HPDE6-E6E7 (cell line): ENCODE measurements around the gene ZYG11B.
A peak's percentile ranks its signal among the peaks of the same experiment; 100 is the strongest.
"Not testable (repeated sequence)": the region's sequence is repeated elsewhere in the genome, so short reads cannot be mapped to it uniquely, and the experiment has no call there.

ENCODE experiments used
- DNase-seq: peaks from one replicate; pipeline ENCODE4 v3.0.0; 2011; ENCODE audit warnings: missing footprints; ENCODE audit errors: extremely low spot score

The ZYG11B gene

DNA sequence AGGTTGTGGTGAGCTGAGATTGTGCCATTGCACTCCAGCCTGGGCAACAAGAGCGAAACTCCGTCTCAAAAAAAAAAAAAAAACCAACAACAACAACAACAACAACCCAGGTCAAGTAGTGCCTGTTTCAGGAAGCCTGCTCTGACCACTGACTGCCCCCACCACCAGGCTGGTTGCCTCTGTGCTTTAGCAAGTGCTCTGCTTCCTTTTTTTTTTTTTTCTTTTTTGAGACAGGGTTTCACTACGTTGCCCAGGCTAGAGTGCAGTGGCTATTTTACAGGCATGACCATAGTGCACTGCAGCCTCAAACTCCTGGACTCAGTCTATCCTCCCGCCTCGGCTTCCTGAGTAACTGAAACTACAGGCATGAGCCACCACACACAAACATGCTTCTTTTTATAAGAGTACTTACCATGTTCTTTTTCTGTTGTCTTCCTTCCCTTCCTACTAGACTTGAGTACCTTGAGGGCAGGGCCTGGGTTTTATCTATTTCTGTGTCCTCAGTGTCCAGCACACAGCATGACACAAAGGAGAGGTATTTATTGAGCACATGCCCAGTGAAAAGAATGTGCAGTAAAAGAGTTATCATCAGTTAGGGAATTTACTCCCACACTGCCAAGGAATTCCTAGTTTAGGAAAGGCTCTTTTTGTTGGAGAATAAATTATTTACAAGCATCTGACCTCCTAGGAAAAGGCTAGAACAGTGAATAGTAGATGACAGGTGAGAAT, 18.2 kb upstream of the ZYG11B start:
- DNase-seq, result no peak

DNA sequence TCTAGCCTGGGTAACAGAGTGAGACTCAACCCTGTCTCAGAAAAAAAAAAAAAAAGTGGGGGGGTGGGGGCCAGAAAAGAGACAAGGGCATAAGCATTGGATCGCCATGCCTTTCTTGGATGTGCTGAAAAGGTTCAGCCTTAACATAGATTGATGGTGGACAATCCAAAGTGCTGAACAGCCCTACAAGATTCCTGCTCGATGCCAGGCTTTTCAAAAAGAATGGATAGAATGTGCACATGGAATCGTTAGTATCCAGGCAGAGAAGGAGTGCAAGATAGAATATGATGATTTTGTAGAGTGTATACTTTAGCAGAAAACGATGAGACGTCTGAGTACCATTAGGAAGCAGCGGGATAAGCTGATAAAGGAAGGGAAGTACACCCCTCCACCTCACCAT, 17.2 kb upstream of the ZYG11B start:
- DNase-seq, result no peak

DNA sequence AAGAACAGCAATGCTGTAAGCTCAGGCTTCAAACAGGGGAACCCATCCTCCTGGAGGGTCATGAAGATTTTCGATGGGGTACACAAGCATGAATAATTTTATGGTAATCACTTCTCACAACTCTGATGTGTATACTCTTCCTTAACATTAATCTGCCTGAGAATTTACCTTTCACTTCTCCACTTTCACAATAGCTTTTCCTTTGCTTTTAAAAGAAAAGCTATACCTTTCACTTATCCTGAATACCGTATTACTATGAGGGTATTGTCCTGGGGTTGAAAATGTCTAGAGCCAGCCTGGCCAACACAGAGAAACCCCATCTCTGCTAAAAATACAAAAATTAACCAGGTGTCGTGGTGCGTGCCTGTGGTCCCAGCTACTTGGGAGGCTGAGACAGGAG, 12.7 kb upstream of the ZYG11B start:
- DNase-seq, result no peak

DNA sequence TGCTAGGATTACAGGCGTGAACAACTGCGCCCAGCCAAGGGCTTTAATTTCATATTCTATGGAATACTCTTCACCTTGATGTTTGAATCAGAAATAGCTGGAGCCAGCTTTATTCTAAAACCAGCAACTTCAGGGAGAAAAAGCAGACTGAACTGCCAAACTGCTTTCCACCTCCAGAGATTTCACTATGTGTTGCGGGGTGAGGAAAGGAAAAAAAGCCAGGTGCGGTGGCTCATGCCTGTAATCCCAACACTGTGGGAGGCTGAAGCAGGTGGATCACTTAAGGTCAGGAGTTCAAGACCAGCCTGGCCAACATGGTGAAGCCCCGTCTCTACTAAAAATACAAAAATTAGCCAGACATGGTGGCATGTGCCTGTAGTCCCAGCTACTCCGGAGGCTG, 11.0 kb upstream of the ZYG11B start:
- DNase-seq, result not testable (repeated sequence)

DNA sequence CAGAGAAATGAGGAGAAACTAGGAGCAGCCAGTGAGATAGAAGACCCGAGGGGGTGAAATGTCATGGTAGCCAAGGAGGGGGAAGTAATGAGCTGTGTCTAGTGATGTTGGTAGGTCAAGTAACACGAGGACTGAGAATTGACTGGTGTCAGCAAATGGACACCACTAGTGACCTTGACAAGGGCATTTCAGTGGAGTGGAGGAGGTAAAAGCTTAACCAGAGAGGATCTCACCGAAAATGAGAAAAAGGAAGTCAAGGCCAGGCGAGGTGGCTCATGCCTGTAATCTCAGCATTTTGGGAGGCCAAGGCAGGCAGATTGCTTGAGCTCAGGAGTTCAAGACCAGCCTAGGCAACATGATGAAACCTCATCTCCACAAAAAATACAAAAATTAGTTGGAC, 3.0 kb upstream of the ZYG11B start:
- no peak for DNase-seq

DNA sequence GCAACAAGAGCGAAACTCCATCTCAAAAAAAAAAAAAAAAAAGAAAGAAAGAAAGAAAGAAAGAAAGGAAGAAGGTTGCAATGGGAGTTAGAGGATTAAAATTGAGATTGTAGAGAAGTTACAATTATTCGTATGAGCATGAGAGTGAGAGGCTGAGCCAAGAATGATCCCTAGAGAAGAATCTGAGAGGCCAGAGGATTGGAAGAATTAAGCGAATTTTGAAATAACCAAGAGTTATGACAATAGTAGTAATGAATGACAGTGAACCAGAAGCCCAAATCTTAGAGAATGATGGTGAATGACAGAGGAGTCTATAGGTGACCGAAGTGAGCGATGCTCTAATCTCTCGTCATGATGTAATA, 369 bp upstream of the ZYG11B start:
- no peak for DNase-seq

DNA sequence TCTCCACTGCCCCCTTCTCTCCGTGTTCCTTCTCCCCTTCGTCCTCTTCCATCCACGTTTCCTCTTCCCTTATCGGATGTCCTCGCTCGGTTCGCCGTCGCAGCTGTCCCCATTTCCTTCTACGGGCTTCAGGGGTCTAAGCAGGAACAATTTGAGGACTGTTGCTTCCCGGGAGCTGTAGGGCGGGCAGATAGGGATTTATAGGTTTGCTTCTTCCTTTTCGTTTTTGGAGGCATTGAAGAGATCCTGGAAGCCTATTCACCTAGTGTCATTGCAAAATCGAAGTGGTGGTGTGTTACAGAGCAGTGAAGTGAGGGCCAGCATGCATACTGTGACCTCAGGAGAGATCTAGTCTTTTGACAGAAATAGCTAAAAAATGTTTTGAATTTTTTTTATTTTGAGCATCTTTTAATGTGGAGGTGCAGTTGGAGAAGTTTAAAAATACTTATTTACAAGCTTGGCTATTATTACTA, 897 bp downstream of the ZYG11B start:
- DNase-seq, result peak; percentile 4

DNA sequence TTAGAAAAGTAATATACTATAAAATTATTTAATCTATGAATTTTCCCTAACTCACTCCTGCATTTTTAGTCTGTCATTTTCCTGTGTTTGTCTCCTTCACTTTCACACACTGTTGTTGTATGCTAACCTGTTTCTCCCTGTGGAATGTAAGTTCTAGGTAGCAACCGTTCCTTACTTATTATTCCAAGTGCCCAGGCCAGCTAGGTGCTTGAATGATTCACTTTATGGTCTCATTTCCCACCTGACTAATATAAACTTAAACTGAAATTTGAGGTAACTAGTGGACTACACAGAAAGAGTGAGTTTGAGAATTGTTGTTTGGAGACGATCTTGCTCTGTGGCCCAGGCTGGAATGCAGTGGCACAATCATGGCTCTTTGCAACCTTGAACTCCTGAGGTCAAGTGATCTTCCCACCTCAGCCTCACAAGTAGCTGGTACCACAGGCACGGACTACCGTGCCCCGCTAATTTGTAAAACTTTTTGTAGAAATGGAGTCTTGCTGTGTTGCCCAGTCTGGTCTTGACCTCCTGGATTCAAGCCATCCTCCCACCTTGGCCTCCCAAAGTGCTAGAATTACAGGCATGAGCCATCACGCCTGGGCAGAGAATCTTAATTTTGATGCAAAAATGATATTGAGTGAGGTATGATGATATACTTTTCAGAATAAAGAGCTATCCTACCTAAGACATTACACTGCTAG, 1.9 kb downstream of the ZYG11B start:
- no peak for DNase-seq

DNA sequence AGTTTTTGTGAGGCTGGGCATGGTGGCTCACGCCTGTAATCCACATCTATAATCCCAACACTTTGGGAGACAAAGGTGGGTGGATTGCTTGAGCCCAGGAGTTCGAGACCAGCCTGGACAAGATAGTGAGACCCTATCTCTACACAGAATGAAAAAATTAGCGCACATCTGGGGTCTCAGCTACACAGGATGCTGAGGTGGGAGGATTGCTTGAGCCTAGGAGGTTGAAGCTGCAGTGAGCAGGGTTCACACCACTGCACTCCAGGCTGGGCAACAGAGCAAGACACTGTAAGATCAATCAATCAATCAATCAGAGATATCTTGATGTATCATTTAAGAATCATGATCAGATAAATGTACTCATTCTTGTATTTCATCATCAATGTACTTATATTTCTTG, 7.1 kb downstream of the ZYG11B start:
- DNase-seq, result no peak

DNA sequence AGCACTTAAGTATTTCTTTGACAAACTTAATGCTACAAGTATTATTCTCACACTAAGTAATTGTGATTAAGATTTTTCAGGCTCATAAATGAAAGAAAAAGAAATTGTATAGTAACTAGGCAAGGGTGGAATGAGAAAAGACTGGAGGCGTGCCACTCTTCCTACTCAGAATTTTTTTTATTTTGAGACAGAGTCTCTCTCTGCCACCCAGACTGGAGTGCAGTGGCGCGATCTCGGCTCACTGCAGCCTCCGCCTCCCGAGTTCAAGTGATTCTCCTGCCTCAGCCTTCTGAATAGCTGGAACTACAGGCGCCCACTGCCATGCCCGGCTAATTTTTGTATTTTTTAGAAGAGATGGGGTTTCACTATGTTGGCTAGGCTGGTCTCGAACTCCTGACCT, 9.1 kb downstream of the ZYG11B start:
- not testable (repeated sequence) for DNase-seq

DNA sequence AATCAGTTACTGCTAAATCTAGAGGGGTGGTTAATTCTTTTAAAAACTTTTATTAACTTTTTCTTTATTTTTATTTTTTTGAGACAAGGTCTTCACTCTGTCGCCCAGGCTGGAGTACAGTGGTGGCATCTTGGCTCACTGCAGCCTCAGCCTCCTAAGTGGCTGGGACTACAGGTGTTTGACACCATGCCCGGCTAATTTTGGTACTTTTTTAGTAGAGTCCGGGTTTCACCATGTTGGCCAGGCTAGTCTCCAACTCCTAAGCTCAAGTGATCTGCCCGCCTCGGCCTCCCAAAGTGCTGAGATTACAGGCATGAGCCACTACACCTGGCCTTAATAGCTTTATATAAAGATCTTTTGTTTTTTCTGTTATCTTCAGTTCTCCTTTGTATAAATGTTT, 11.9 kb downstream of the ZYG11B start:
- DNase-seq, result no peak

DNA sequence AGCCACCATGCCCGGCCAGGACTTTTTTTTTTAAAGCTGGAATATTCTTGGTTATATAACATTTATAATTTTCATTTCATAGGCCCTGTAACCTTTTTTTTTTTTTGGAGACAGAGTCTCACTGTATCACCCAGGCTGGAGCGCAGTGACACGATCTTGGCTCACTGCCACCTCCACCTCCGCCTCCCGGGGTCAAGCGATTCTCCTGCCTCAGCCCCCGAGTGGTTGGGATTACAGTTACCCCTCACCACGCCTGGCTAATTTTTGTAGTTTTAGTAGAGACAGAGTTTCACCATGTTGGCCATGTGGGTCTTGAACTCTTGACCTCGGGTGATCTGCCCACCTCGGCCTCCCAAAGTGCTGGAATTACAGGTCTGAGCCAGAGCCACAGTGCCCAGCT, 12.6 kb downstream of the ZYG11B start:
- no peak for DNase-seq

DNA sequence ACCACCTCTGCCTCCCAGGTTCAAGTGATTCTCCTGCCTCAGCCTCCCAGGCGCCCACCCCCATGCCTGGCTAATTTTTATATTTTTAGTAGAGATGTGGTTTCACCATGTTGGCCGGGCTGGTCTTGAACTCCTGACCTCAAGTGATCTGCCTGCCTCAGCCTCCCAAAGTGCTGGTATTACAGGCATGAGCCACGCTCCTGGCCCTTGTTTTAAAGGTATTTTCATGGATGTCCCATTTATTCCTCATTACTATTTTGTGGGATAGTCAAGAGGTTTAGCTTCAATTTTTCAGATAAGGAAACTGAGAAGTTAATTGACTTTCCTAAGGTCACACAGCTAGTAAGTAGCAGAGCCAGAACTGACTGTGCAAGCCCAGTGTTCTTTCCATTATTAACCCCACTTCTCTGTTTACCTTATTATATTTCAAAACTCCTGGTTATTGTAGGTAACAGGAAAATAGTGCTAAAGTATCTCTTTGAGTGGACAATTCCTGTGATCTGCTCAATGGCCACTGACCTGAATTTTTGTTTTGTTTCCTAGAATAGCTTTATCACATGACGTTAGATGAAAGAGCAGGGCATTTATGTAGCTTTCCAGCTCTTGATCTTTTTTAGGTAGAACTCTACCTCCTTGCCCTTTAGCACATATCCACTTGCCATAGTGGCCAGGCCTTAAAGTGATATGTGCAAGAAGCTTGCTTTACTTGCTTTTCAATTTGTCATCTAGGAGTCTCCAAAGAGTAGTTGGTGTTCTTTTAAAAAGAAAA, 13.6 kb downstream of the ZYG11B start:
- no peak for DNase-seq

DNA sequence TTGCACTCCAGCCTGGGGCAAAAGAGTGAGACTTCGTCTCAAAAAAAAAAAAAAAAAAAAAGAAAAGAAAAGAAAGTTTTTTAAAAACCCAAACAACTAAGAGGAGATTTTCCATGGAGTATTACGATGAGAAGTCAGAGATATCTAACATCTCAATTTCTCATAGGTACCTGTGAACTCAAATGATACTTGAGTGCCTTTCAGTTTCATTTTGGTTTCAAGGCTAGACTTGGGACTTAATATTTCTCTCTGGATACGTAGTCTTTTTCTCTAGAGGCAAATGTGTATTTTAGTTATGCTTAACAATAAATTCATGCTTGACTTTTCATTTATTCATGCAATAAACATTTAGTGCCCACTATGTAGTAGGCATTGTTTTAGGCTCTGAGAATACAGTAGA, 15.0 kb downstream of the ZYG11B start:
- DNase-seq, result no peak

DNA sequence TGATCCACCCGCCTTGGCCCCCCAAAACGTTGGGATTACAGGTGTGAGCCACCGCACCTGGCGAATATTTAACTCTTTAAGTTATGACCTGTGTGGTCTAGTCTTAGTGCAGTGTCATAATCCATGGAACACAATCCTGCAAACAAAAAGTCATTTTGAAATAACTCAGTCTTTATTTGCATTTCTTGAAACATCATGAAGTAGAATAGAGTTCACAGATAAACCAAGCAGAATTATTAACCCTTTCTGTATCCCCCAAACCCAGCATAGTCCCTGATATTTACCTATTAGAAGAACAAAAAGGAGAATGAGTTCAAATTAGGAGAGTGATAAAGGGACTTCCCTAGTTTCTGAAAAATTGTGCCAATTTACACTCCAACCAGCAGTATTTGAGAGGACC, 19.9 kb downstream of the ZYG11B start:
- no peak for DNase-seq

DNA sequence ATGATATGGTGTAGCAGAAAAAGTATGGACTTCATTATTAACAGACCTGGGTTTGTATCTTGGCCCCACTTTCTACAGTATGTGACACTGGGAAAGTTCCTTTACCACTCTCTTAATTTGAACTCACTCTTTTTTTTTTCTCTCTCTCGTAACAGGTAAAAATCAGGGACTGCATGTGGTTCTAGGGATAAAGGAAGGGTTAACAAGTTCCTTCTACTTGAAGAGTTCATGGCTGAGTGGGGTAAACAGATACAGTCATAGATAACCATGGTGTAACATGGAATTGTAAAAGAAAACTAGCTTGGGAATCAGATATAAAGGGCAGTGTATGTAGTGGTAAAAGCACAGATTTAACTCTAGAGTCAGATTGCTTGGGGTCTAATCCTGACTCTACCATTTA, 21.2 kb downstream of the ZYG11B start:
- DNase-seq, result no peak

DNA sequence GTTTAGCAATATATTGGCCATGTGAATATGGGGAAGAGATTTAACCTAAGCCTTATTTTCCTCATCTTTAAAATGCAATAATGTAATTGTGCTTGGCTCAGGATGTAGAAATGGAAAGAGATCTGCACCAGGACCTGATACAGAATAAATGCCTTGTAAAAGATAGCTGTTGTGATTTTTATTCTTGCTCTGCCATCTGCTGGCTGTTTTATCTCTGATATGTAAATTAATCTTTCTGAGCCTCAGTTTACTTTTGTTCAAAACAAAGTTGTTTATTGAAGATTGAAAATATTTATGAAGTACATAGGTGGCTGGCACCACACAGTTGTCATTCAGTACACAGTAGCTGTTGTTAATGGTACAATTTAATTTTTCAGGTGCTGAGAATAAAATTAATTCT, 21.9 kb downstream of the ZYG11B start:
- no peak for DNase-seq

DNA sequence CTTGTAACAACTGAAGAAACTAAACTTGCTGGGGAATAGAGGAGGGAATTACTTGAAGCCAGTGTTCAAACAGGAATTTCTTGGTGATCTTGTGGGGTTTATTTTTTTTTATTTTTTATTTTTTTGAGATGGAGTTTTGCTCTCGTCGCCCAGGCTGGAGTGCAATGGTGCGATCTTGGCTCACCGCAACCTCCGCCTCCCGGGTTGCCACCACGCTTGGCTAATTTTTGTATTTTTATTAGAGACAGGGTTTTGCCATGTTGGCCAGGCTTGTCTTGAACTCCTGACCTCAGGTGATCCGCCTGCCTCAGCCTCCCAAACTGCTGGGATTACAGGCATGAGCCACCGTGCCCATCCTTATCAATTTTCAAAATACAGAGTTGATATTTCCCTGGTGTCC, 23.2 kb downstream of the ZYG11B start:
- DNase-seq, result not testable (repeated sequence)

DNA sequence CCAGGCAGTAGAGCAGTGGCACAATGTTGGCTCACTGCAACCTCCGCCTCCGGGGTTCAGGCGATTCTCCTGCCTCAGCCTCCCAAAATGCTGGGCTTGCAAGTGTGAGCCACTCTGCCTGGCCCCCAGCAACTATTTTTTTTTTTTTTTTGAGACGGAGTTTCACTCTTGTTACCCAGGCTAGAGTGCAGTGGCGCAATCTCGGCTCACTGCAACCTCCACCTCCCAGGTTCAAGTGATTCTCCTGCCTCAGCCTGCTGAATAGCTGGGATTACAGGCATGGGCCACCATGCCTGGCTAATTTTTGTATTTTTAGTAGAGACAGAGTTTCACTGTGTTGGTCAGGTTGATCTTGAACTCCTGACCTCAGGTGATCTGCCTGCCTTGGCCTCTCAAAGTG, 23.9 kb downstream of the ZYG11B start:
- not testable (repeated sequence) for DNase-seq

DNA sequence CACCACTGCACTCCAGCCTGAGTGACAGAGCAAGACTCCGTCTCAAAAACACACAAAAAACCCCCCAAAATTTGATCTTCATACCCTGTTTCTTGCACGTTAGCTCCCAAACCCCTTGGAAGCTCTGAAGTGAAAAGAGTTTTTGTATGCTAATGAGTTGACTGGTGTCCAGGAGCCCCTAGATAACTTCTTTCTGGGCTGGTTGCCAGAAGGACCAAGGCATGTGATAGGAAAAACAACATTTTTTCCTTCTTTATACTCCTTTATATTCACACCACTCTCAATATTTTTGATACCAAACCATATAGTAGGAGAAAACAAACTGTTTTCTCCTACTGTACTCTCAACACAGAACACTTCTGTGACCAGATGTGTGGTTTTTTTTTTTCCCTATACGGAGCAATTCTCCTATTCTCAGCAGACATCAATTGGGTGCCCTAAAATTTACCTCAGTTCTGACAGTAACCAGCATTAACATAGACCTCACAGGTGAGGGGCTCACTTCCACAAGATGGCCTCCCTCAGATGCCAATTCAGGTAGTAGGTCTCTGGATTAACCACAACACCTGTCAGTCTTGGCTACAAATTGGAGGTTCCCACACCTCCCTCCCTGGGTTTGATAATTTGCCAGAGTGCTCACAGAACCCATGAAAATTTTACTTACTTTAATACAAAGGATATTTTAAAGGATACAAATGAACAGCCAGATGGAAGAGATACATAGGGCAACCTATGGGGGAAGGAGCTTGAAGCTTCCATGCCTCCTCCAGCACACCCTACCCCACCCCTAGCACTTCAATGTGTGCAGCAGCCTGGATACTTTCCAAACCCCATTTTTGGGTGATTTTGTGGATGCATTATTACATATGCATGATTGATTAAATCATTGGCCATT, 25.6 kb downstream of the ZYG11B start:
- no peak for DNase-seq

DNA sequence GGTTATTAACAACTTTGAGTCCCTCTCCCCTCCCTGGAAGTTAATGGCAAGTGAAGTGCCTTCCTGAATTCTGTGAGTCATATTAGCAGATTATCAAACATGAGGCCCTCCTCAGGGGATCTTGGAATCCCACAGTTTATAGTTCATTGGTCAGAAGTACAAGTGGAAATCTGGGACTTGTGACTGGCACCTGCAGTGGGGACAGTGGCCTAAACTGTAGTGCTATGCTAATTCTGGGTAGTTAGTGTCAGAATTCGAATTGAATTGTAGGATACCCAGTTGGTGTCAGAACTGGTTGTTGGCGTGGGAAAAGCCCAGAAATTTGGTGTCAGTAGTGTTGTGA, 26.2 kb downstream of the ZYG11B start:
- no peak for DNase-seq

DNA sequence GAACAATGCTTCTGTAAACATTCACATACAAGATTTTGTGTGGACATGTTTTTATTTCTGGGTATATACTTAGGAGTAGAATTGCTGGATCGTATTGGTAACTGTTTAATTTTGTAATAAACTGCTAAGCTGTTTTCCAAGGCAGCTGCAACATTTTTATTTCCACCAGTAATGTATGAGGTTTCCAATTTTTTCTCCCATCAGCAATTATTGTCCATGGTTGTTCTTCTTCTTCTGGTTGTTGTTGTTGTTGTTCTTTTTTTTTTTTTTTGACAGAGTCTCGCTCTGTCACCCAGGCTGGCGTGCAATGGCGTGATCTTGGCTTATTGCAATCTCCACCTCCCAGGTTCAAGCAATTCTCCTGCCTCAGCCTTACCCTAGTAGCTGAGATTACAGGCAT, 26.9 kb downstream of the ZYG11B start:
- DNase-seq, result no peak
